Measurements from ENCODE around the gene SYP.
A peak's percentile ranks its signal among the peaks of the same experiment; 100 is the strongest.

The SYP gene

DNA sequence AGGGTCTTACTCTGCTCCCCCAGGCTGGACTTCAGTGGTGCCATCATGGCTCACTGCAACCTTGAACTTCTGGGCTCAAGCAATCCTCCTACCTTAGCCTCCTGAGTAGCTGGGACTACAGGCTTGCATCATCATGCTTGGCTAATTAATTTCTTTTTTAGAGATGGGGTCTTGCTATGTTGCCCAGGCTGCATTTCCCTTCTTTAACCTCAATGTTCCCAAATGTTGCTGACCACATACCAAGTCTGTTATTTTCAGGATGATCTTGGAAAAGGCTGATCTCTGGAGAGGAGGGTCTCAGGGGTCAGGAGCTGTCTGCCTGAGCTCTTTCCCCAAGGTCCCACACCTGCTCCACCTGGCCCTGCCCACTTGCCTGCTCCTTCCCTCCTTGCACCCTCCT, 20.1 kb upstream of the SYP start:
- no peak for DNase-seq (ENCODE audit: low spot score)

DNA sequence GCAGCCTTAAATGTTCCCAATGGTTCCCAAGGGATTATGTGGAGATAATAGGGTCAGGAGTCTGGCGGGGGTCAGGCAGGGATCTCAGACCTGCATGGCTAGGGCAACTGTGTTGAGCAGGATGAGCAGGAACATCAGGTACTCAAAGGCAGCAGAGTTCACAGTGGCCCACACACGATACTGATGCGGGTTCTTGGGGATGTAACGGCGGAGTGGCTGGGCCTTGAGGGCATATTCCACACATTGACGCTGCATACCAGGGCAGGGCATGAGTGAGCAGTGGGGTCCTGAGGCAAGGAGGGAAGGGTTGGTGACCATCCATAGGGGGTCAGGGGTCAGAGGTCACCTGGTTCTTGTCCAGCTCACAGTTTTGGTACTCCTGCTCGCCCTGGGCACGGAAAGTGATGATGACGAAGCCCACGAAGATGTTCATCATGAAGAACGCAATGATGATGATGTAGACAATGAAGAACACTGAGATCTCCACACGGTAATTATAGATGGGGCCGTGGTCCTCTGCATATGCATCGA, 15.1 kb upstream of the SYP start:
- DNase-seq (ENCODE audit: low spot score) = no peak

DNA sequence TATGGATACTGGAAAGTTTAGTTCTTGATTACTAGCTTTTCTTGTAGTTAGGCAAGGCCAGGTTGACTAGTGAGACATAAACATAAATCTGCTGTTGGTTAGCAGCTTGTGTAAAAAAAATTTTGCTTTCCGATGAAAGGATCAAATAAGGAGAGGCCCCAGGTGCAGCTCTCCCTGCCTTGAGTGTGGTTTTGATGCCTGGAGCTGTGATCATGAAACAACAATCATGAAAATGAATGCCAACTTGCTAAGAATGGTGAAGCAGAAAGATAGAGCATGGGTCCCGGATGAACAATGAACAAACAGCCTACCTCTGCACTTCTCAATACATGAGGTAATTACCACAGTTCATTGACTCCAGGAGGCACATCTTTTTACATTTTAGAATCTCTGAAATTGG, 14.4 kb upstream of the SYP start:
- DNase-seq (ENCODE audit: low spot score) = no peak

DNA sequence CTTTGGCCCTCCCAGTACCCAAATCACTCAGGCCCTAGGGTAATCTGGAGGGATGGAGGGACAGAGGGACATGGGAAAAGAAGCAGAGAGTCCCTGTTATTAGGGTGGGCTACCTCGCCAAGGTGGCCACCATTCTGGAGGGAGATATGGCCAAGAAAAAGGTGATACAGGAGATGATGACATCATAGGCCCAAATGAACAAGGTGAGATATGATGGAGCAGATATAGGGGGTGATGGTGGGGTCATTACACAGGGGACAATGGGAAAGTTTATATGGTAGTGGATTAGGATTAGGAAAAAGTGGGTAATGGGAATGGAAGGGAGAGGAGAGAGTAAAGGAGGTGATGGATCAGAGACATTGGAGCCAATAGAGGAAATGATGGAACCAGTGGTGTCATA, 12.9 kb upstream of the SYP start:
- no peak for DNase-seq (ENCODE audit: low spot score)

DNA sequence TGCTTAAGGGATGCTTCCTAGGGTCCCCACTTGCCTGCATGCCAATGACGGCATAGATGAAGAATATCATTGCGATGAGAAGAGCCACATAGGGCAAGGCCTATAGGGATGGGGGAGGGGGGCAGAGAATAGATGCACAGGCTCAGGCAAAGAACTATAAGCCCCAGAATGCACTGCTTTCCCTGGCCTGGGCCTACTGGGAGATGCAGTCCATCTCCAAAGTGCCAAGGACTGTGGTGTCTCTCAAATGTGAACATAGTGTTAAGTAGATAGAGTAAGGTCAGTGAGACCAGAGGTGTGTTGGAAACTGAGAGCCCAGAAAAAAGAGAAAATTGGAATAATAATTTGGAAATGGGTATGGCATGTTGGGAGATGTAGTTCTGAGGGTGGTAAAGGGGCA, 12.2 kb upstream of the SYP start:
- no peak for DNase-seq (ENCODE audit: low spot score)

DNA sequence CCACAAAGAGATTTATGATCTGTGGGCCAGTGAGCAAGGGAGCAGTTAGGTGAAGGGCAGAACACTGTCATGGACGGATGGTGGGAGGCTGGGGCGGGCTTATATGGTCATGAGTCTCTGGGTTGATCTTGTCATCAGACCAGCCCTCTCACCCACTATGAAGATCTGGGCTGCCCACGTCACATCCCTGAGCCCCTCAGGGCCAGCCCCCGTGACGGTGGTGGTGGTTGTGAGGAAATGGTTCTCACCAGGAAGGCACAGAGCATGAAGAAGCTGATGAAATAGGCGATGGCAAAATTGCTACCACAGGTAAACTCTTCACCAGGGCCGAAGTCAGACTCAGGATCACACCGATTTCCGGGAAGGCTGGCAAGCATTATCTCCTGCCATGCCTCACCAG, 11.1 kb upstream of the SYP start:
- no peak for DNase-seq (ENCODE audit: low spot score)

DNA sequence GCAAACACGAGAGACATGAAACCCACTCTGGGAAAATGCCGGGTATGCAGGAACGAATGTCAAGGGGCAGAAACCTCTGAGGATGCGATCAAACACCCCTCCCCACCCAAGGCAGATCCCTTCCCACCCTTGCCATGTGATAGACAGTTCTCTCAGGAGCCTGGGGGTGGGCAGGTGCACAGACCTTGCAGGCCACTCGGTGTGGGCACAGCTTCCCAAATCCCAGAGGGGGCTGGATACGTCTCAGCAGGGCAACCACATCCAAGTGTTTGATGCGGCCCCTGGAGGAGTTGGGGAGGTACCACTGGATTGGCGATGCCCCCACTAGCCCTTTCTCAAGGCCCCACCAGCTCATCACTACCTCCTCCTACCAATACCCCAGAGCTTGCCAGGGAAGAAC, 10.4 kb upstream of the SYP start:
- DNase-seq (ENCODE audit: low spot score) = no peak

DNA sequence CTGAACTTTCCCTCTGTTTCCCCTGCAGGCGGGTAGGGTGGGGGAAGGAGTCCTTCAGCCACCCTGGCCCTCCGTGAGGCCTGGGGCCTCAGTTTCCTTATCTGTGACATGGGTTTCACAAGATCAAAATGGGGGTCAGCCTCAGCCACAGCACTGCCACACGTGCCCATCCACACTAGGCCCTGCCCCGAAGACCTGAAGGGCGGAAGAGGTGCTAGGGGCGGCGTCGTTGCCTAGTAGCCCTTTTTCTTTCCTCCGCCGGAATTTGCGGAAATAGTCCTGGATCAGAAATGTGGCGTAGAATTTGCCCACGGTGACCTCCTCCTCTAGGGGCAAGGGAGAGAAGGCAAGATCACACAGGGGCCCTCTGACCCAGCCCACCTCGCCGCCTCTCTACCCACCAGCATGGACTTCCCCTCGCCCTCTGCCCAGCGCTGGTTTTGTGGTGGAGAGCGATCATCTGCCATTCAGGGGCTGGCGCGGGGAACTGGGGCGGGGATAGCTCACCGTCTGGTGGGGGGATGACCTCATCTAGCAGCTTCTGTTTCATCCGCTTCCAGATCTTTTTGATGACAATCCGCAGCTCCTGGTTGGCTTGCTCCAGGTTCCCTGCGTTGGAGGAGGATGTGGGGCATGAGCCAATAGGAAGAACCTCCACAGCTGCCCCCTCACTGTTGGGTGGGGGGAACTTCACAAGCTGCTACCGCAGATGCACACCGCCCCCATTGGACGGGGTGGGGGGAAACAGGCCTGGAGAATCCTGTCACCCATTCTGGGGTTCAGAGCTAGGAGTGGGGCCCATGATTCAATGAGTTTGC, 9.7 kb upstream of the SYP start:
- DNase-seq (ENCODE audit: low spot score) = no peak

DNA sequence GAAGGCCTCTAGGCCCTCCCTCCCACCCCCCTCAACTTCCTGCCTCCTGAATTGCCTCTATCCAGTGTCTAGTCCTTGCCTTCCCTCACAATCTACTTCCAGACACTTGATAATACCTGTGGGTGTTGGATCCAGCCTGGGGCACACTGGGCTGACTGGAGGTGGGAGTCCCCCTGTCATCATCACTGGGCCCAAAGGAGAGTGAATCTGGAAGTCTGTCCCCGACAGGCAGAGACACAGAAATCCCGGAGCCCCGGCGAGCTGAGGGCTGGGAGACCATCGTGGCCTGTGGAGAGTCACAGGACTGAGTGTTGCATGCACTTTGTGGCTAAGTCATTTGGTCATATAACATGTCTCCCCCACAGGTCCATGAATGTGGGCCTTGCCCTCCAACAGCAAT, 8.4 kb upstream of the SYP start:
- no peak for DNase-seq (ENCODE audit: low spot score)

DNA sequence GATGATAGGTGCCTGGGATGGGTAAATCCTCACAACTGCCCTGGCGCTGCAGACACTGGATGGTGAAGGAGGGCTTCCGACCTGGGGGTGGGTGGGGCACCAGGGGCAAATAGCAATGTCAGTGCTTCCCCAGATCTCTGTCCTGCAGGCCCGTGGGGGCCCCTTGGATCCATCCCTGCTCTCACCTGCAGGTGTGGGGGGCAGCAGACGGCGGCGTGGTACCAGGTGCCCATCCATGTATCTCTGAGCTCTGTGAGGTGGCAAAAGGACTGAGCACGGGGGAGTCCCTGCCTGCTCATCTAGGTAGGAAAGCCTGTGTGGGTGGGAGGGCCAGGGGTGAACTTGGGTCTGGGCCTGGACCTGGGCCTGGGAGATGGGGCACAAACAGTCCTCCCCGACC, 6.5 kb upstream of the SYP start:
- no peak for DNase-seq (ENCODE audit: low spot score)

DNA sequence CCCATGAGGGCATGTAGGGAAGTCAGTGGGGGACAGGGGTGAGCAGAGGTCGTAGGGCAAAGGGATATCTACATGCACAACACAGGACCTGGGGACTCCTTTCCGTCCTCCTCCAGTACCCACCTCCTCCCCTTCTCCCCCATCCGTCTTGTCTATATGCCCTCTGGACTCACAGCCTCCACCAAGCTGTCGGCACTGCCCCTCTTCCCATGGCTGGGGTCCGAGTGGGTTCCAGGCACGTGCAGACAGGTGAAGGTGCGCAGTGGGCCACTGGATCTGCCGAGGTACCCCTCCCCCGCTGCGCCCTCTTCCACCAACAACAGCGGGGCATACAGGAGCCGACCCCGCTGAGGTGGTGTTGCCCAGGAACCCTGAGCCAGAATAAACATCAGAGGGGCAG, 5.5 kb upstream of the SYP start:
- no peak for DNase-seq (ENCODE audit: low spot score)

DNA sequence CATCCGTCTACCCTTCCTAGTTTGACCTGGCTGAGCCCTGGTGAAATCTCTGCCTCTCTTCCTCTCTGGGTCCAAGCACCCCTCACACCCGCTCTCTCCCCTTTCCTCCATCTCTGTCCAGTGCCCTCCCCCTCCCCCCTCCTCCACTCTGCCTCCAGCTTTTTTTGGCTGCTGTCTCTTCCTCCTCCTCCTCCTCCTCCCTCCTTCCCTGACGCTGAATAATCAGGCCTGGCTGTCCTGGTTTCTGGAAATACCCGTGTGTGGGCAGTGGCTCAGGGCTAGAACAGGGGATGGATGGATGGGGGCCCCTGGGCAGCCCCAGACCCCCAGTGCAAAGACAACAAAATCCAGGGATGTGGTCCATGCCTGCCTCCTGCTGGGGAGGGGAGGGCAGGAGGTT, 4.7 kb upstream of the SYP start:
- DNase-seq (ENCODE audit: low spot score) = no peak

DNA sequence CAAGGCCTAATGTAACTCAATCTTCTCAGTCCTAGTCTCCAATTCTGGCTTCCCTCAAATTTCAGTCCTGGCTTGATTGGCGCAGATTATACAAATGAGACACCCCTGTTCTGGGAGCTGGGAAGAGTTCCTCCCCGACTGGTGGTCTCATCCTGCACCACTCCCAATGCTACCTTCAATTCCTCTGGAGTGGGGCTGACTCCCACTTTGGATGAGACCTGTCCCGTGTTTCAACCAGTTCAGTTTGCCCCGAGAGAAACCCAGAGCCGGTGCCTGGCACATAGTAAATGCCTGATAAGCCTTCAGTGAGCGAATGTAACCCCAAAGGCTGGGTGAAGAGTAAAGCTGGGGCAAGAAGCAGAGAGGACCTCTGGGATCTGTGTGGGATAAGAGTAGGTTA, 4.0 kb upstream of the SYP start:
- no peak for DNase-seq (ENCODE audit: low spot score)

DNA sequence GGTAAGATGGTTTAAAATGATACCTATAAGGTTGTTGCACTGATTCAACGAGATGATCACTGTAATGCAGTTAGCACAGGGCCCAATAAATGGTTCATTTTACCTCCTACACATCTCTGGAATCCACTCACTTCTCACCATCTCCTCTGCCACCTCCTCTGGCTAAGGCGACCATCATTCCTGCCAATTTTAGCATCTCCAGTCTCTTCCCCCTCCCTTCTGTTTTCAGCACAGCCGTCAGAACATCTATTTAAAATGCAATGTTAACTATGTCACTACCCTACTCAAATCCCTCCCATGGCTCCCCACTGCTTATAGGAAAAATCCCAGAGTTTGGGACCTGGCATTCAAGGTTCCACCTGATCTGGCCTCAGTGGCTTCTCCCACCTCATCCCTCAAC, 3.5 kb upstream of the SYP start:
- no peak for DNase-seq (ENCODE audit: low spot score)

DNA sequence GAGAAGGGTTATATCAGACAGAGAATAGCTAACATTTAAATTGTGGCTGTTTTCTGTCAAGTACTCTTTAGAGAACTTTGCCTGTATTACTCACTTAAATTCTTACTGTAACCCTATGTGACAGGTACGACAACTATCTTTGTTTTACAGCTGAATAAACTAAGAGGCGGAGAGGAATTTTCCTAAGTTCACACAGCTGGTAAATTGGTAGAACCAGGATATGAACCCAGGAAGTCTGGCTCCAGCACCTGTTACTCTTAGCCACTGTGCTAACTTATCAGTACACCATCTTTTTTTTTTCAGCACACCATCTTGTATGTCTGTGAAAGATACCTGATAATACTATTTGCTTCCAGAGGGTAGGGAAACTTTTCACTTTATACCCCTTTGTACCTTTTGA, 2.0 kb upstream of the SYP start:
- no peak for DNase-seq (ENCODE audit: low spot score)

DNA sequence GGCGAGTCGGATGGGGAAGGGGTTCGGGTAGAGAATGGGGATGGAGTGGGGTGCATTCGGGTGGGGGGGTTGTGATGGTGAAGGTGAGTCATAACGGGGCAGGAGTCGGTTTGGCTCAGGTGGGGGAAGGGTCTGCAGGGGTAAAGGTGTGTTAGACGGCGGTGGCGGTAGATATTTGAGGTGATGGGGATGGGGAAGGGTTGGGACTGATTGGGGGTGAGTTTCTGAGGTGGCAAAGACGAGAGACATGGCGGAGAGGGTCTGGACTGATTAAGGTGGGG, 738 bp downstream of the SYP start:
- DNase-seq (ENCODE audit: low spot score) = no peak

DNA sequence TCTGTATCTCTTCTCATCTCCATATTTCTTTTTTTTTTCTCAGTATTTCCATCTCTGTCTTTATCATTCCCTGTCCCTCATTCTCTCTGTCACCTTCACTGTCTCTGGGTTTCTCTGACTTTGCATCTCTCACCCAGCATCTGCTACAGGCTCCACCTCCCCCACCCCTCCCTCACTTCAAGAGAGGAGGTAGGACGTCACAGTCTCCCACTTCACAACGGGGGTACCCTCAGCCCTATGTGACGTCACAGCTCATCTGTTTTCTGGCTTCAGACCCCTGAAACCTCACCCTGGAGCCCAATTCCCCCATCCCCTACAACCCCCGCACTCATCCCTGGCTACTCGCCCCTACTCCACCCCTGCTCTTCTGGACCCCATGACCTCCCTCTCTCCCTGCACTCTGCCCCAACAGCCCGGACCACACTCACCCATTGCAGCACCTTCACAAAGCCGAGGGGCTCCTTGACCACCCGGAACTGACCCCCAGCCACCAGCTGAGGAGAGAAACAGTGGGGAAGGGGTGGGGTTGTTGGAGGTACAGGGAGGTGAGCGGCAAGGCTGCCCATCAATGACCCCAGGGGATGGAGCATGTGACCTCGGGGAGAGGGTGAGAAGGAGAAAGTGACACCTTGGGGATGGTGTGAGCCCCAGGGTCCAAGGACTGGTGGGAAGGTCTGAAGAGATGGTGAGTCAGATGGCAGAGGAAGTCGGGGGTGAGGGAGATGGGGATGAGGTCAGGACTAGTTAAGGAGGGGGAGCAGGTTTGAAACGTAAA, 1.3 kb downstream of the SYP start:
- no peak for DNase-seq (ENCODE audit: low spot score)

DNA sequence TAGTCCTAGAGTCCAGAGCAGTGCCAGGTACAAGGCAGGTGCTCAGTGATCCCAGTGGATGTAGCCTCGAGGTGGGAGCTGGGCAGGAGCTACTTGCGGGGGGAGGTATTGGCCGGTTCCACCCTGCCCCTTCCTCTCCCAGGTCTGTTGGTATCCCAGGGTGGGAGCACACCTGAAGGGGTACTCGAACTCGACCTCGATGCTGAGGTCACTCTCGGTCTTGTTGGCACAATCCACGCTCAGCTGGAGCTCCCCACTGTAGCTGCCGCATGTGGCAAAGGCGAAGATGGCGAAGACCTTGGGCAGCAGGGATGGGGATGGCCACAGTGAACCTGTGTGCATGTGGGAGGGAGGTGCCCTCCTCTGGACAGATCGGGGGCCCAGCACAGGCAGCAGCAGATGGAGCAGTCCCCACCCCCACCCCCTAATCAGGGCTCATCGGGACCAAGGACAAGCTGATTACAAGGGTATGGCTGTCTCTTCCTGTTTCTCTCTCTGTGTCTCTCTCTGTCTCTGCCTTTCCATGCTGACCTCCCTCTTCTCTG, 2.4 kb downstream of the SYP start:
- no peak for DNase-seq (ENCODE audit: low spot score)

DNA sequence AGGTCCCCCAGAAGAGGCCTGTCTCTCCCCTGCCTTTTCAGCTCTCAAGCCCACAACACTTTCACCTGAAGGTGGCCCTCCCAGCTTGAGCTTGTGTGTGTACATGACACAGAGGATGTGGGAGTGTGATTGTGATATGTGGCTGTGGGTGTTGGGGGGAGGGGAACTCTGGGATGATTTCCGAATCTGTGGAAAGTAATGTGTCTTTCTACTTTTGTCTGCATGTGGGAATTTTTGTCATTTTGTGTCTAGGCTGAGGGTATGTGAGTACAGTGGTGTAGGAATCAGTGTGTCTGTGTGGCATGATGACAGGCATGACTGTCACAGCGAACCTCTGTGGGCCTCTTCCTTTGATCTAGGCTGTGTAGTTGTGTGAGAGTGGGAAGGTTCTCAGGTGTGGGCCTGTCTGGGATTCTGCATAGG, 6.4 kb downstream of the SYP start:
- DNase-seq (ENCODE audit: low spot score) = no peak

DNA sequence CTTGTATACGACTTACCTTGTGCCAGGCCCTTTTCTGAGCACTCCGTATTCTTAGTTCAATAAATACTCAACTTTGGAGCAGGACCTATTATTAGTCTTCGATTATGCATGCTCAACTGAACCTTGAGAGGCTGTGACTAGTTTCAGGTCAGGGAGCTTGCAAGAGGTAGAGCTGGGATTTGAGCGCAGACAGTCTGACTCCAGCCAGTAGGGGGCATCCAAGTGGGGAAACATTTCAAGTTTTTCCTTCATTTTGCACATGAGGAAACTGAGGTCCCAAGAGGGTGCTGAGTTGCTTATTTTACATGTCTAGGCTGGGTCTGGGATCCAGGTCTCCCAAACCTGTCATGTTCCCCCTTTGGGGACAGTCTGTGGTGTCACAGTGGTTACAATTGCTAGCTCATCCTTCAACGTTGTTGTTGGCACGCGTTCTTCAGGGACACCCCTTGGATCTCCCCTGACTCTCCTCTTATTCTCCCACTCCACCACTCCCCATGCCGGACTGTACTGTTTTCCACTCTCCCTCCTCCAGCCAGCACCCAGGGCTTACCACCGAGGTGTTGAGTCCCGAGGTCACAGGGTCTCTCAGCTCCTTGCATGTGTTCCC, 7.2 kb downstream of the SYP start:
- no peak for DNase-seq (ENCODE audit: low spot score)

DNA sequence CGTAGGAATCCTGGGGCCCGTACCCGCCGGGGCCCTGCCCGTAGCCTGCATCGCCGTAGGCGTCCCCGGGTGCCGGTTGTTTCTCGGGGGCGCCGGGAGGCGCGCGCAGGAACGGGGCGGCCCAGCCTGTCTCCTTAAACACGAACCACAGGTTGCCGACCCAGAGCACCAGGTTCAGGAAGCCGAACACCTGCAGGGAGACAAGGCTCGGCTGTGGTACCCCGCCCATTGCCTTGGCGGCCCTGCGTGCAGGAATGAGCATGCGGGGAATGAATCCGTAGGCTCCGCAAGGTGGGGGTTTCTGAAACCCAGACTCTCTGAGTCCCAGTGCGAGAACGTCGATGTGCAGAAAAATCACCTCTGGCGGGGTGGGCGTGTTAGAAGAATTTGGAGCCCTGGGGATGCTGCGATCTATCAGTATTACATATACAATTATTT, 8.4 kb downstream of the SYP start:
- DNase-seq (ENCODE audit: low spot score) = no peak

DNA sequence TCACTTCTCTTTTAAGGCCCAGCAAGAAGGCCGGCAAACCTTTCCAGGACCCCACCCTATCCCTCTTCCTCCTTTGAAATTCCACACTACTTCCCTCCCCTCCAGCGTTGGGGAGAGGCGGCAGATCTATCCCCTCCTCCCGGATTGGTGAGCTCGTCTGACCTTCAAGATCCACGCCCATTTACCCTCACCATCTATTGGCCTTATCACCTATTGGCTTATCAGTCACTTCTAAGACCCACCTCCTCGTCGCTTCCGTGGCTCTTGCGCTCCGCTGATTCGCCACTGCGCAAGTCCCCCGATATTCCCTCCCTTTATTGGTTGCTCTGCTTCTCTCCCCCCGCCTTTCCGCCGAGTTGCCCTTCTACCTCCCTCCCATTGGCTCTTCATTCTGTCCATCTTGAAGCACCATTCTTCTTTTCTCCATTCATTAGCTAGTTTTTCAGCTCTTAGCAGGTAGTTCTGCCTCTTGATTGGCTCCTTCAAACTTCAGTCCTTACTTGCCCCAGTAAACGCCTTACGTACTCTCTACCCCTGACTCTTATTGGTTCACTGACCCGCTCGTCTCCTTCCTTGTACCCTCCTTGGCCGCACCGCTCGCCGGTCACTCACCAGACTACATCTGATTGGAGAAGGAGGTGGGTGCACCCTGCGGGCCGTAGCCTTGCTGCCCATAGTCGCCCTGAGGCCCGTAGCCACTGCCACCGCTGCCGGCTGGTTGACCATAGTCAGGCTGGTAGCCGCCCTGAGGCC, 9.0 kb downstream of the SYP start:
- peak; percentile 90 for DNase-seq (ENCODE audit: low spot score)
